HG02759 (cell line): ENCODE results near the gene CNPY3.
A peak's percentile ranks its signal among the peaks of the same experiment; 100 is the strongest.

ENCODE experiments used
- ATAC-seq: cut with Tn5 transposase; IDR thresholded peaks from one replicate; pipeline ENCODE4 v1.9.1; 2021; ENCODE audit warnings: mild to moderate bottlenecking, moderate library complexity; ENCODE audit not compliant: unreplicated experiment

Gene CNPY3

GRCh38 chr6:42978839-42979522 lies 49.7 kb downstream of the CNPY3 start, which contains the start of gene PEX6:
Gene PEX6, minus strand, starts transcription at chr6:42979181. Its CDS starts 31 bp downstream, at chr6:42979150.
- peak; percentile 97 for ATAC-seq

- ATAC-seq, result peak; percentile 1
Measured at GRCh38 chr6:42979523-42980177, 50.4 kb downstream of the CNPY3 start.

DNA sequence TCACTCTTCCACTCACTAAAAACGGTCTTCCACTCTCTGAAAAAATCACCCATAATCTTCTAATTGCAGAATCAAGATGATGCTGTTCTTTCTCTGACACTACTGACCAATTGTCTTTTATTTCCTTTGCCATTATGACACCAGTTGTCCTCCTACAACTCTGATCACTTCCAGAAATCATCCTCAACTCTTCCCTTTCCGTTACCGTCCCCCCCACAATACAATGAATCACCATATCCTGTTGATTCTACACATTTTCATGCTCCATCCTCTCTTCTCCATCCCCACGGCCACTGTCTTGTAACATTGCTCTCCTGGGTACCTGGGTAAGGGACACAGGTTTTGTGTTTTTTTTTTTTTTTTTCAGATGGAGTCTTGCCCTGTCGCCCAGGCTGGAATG lies 52.6 kb downstream of the CNPY3 start:
- ATAC-seq, result no peak

- ATAC-seq, result peak; percentile 94
Measured at GRCh38 chr6:42984001-42984923, 55.0 kb downstream of the CNPY3 start, which contains the start of gene PPP2R5D. Gene PPP2R5D, plus strand, starts transcription at chr6:42984570. Its CDS starts 108 bp downstream, at chr6:42984678.

DNA sequence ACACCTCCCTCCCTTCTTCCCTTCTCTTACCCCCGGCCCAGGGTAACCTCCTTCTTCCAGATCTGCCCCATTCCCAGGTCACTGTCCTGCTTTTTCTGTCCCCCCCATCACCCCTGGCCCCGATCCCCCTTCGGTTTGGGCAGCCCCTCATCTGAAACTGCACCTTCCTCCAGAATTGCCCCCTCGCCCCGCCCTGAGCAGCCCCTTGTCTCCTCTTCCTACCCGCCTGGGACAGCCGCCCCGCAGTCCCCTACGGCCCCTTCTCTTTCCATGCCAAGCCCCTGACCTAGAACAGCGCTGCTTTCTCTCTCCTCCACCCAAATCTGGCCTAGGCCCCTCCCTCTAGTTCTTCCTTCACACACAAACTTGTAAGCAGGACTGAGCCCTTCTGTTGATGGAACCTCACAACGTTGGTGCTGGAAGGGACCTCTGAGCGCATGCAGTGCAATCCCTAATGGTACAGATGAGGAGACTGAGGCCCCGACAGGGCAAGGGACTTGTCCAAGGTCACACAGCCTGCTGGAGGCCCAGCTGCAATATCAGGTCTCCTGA lies 55.7 kb downstream of the CNPY3 start:
- ATAC-seq, result no peak

GRCh38 chr6:42987533-42988451 lies 58.5 kb downstream of the CNPY3 start:
- no peak for ATAC-seq

DNA sequence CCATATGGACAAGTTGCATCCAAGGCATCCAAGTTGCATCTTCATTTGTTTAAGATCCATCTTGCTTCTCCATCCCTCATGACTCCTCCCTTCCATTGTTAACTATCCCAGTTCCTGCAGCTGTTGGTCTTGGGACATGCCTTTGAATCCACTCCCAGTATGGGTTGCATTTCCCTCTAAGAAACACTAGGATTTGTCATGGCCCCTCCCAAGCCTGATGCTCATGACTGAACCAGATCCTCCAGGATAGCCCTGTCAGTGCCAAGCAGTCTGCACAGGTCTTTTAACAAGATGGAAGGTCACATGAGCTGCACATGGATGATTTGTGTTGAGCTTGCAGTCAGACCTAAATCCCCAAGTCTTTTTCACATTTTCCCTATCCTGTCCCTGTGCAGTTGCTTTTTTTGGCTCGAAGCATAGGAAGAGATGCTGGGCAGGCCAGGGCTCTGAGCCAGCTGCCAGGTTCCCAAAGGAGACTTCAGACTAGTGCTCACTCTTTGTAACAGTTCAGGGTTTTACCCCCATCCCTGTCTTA lies 59.3 kb downstream of the CNPY3 start:
- ATAC-seq, result no peak
